ENCODE data around the gene MAPK1IP1L. TPM values are rescaled to one million over a fixed set of nuclear protein-coding genes. Genes with fewer than 3 reads are reported as not detected.

Gene MAPK1IP1L
- total RNA-seq, 1 donor from 2014 or later: 72.5 TPM

DNA sequence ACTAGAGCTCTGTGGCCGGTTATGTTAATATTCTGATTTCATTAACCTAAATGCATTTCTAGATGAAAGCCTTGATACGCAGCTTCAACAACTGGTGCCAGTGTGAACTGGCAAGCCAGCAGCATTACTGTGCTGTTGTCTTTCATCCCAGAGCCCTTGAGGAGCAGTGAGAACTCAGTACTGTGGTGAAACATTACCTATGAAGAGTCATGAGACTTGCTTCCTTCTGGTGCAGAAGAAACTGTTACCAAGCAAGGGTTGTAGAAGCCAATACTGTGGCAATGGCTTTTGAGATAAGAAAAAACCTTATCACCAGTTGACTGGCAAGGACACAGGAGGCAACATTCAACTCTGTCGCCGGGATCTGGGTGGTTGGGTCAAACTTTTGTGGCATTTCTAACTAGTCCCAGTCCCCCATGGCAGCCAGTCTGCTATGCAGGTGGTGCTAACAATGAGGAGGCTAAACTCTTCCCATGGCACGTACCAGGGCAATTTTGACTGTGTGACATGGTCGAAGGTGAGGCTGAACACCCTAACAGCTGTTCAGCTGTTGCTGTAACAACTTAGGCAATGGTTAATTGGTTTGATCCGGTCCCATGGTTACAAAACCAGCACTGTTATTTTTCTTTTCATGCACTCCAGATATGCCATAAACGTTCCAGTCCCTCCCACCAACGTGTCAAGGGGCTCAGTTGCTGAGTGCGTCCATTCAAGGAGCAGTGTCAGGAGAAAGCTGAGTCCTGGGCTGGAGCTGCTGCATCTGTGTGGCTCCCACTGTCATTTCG lies 65.0 kb downstream of the MAPK1IP1L start:
- Histone ChIP-seq H3K9me3 (no peaks in the 10 kb centered on the region), H3K27me3 (no peaks in the 10 kb centered on the region), H3K36me3 (no peaks in the 10 kb centered on the region), H3K27ac (no peak overlapping the region), H3K4me1 (peaks cover 33% of the 10 kb centered on the region), H3K4me3 (no peak overlapping the region)
- intact Hi-C loops (cut with DNase I): no loop called here
- DNase-seq: no peak
- ATAC-seq: peak; percentile 63
- TF ChIP-seq, protein P1, sequence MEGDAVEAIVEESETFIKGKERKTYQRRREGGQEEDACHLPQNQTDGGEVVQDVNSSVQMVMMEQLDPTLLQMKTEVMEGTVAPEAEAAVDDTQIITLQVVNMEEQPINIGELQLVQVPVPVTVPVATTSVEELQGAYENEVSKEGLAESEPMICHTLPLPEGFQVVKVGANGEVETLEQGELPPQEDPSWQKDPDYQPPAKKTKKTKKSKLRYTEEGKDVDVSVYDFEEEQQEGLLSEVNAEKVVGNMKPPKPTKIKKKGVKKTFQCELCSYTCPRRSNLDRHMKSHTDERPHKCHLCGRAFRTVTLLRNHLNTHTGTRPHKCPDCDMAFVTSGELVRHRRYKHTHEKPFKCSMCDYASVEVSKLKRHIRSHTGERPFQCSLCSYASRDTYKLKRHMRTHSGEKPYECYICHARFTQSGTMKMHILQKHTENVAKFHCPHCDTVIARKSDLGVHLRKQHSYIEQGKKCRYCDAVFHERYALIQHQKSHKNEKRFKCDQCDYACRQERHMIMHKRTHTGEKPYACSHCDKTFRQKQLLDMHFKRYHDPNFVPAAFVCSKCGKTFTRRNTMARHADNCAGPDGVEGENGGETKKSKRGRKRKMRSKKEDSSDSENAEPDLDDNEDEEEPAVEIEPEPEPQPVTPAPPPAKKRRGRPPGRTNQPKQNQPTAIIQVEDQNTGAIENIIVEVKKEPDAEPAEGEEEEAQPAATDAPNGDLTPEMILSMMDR (IDR thresholded peaks at IDR 0.05): no peak

DNA sequence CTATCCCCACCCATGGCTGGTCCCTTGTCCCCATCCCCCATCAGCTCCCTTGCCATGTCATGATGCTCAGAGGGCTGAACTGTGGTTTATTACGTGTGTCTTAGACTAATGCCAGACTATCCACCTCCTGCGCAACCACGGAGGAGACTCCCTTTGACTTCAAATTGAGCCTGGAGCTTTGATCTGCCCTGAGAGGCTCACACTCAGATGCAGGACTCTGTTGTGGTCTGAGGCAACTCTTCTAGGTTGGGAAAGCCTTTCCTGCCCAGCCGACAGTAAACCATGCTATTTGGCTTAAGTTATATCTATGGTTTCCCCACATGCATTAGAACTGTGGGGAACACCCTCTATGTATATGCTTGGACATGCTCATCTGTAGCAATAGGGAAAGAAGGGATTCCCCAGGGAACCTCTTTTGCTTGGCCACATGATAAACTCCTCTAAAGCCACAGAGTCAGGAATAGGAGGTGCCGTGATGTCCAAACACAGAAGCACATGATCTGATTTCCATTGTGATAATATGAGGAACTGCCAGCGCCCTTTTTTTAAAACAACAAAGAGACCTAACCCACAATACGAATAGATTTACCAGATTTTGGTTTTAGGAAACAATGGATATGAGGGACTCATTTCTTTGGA lies 66.5 kb downstream of the MAPK1IP1L start:
- peak overlapping the region; percentile 78 for H3K27ac ChIP-seq
- no peaks in the 10 kb centered on the region for H3K27me3 ChIP-seq
- TF ChIP-seq, protein P1 (IDR thresholded peaks at IDR 0.05): no peak
- peak; percentile 60 for ATAC-seq
- no peaks in the 10 kb centered on the region for H3K9me3 ChIP-seq
- no peak overlapping the region for H3K4me3 ChIP-seq
- no peak for DNase-seq
- intact Hi-C loops (cut with DNase I): no loop called here
- peaks cover 44% of the 10 kb centered on the region for H3K4me1 ChIP-seq
- no peaks in the 10 kb centered on the region for H3K36me3 ChIP-seq

DNA sequence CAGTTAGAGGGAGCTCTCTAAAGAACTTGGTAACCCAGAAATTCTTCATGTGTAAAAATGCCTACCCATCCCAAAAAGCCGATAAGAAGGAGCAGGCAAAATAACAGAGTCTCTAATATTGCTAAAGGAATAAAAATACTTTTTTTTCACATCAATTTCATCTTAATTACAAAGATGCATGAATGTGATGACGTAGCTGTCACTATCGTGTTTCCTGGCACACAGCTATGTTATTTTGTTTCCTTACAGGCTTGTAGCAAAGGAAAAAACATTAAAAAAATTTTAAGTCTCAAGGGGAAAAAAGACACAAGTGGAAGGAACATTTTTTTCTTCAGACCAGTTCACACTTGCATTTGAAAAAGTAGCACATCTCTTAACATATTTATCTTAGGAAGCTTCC lies 67.3 kb downstream of the MAPK1IP1L start:
- ATAC-seq: no peak
- peak overlapping the region; percentile 78 for H3K27ac ChIP-seq

More for the DNA sequence above, 67.3 kb downstream of the MAPK1IP1L start:
- H3K36me3 ChIP-seq: no peaks in the 10 kb centered on the region
- H3K27me3 ChIP-seq: no peaks in the 10 kb centered on the region
- intact Hi-C loops (cut with DNase I): no loop called here
- no peak for DNase-seq
- H3K9me3 ChIP-seq: no peaks in the 10 kb centered on the region
- peaks cover 49% of the 10 kb centered on the region for H3K4me1 ChIP-seq
- TF ChIP-seq, protein P1 (IDR thresholded peaks at IDR 0.05): no peak
- no peak overlapping the region for H3K4me3 ChIP-seq

Other genes with a start within 250 kb of the MAPK1IP1L start
- gene GCH1, start 148.8 kb upstream of the MAPK1IP1L start, total RNA-seq: 14.3 TPM
- 3.5 TPM for gene WDHD1, start 24.5 kb upstream of the MAPK1IP1L start, total RNA-seq
- 23.8 TPM for gene SOCS4, start 24.4 kb upstream of the MAPK1IP1L start, total RNA-seq
- 351 TPM for gene LGALS3, start 77.6 kb downstream of the MAPK1IP1L start, total RNA-seq
- 0.52 TPM for gene DLGAP5, start 139.9 kb downstream of the MAPK1IP1L start, total RNA-seq
- gene FBXO34, start 219.8 kb downstream of the MAPK1IP1L start, total RNA-seq: 29.2 TPM

All from upper lobe of right lung (tissue), 1 donor.